Ovary (tissue), 3 donors: ENCODE measurements around the gene FILIP1L.

ENCODE experiments used
- POLR2A ChIP-seq: fragments of 450-650 bp; IDR thresholded peaks from one replicate; pipeline ENCODE4 v1.6.1; 2017; ENCODE audit warnings: antibody characterized with exemption, mild to moderate bottlenecking, moderate library complexity
- TF ChIP-seq, protein P1 (sequence below), 3 donors: fragments of 450-650 bp in 2 of 3; fragments of 200-600 bp in 1 of 3; IDR thresholded peaks; one replicate each; pipeline versions ENCODE4 v1.5.1 to v1.8.0; 2016 to 2022; ENCODE audit warnings: antibody characterized with exemption in 3 of 3, mild to moderate bottlenecking in 1 of 3
- donor health status: DM: no; HTN: no; CAD: no.

DNA sequence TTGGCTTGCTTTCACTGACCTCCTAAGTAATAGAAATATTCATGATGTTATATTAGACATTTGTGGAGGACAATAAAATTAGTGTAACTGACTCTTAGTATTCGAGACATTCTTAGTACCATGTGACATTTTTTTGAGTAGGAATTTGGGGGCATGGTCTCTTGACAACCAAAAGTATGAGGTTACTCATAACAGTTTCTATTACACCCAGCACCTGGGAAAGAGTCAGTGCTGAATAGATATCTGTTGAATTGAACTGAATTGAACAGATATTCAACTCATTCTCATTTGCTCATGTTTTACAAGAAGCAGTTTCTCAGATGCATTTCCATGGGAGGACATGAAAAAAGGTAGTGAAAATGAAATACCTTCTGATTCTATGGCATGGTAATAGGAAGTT, 212.2 kb downstream of the FILIP1L start:
- TF ChIP-seq, protein P1, sequence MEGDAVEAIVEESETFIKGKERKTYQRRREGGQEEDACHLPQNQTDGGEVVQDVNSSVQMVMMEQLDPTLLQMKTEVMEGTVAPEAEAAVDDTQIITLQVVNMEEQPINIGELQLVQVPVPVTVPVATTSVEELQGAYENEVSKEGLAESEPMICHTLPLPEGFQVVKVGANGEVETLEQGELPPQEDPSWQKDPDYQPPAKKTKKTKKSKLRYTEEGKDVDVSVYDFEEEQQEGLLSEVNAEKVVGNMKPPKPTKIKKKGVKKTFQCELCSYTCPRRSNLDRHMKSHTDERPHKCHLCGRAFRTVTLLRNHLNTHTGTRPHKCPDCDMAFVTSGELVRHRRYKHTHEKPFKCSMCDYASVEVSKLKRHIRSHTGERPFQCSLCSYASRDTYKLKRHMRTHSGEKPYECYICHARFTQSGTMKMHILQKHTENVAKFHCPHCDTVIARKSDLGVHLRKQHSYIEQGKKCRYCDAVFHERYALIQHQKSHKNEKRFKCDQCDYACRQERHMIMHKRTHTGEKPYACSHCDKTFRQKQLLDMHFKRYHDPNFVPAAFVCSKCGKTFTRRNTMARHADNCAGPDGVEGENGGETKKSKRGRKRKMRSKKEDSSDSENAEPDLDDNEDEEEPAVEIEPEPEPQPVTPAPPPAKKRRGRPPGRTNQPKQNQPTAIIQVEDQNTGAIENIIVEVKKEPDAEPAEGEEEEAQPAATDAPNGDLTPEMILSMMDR (IDR thresholded peaks at IDR 0.05) = no peak
- TF ChIP-seq POLR2A = no peak
